GM18511 (cell line): Measurements from ENCODE around the gene MLANA.

Experiments used
- ATAC-seq: cut with Tn5 transposase; IDR thresholded peaks from one replicate; pipeline ENCODE4 v1.9.1; 2021; ENCODE audit warnings: mild to moderate bottlenecking, moderate library complexity; ENCODE audit not compliant: unreplicated experiment

Gene MLANA

GRCh38 chr9:5953743-5954707 is 63.3 kb downstream of the MLANA start:
- no peak for ATAC-seq

- no peak for ATAC-seq
Measured at GRCh38 chr9:5957166-5957565, 66.5 kb downstream of the MLANA start.

GRCh38 chr9:5958273-5958672 is 67.6 kb downstream of the MLANA start:
- ATAC-seq: no peak
